Choroid plexus epithelial cell (primary cell): ENCODE measurements around the gene TAF1B.

ENCODE experiments used
- DNase-seq: peaks from one replicate; pipeline ENCODE4 v3.0.0-alpha.2; 2010; ENCODE audit warnings: low read depth
- H3K4me3 ChIP-seq: 2 replicates; pipeline ENCODE4 v1.5.1; 2011; ENCODE audit warnings: low read depth, mild to moderate bottlenecking, control low read depth, low read length, moderate library complexity
- CTCF ChIP-seq: conservative IDR thresholded peaks from 2 replicates; pipeline ENCODE4 v1.5.1; 2011; ENCODE audit warnings: low read depth, mild to moderate bottlenecking, control low read depth, inconsistent platforms, low read length, moderate library complexity

Gene TAF1B

GRCh38 chr2:9941996-9942390, 98.7 kb downstream of the TAF1B start:
- TF ChIP-seq CTCF: no peak
- H3K4me3 ChIP-seq: no peak overlapping the region
- DNase-seq: no peak

- no peak overlapping the region for H3K4me3 ChIP-seq
- TF ChIP-seq CTCF: no peak
- no peak for DNase-seq
Observed at GRCh38 chr2:9944330-9944758, 101.1 kb downstream of the TAF1B start.

- no peak overlapping the region for H3K4me3 ChIP-seq
- TF ChIP-seq CTCF: no peak
- no peak for DNase-seq
Observed at GRCh38 chr2:9945596-9945995, 102.3 kb downstream of the TAF1B start.

GRCh38 chr2:9946076-9946475, 102.8 kb downstream of the TAF1B start:
- TF ChIP-seq CTCF: no peak
- no peak overlapping the region for H3K4me3 ChIP-seq
- DNase-seq: no peak

GRCh38 chr2:9946818-9947217, 103.5 kb downstream of the TAF1B start:
- DNase-seq: no peak
- no peak overlapping the region for H3K4me3 ChIP-seq
- no peak for TF ChIP-seq CTCF

- no peak overlapping the region for H3K4me3 ChIP-seq
- no peak for TF ChIP-seq CTCF
- DNase-seq: no peak
Observed at GRCh38 chr2:9948721-9949120, 105.4 kb downstream of the TAF1B start.

GRCh38 chr2:9949239-9949991, 106.1 kb downstream of the TAF1B start:
- H3K4me3 ChIP-seq: no peak overlapping the region
- no peak for DNase-seq
- no peak for TF ChIP-seq CTCF
